ENCODE results near the gene PAK5. TPM values are rescaled to one million over a fixed set of nuclear protein-coding genes. Genes with fewer than 3 reads are reported as not detected.

The PAK5 gene
- total RNA-seq, 2 experiments from 2014 or later = not detected

DNA sequence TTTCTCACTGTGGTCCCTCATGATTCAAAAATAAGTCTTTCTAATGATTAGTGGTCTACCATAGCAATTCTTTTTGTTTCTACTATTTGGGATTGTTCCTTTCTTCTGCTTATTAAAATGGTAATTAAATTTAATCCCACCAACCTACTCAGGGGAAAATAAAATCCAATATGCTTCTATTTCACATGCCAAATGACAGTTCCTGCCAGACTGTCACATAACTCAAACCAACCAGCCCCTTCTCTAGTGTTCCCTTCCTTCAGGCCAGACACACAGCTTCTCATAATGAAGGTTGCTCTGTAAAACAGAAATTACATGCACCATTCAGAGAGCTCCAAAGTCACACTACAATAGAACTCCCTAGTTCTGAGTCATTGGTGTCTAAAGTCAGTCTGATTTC is 23.2 kb downstream of the PAK5 start:
- H3K4me1 ChIP-seq (ENCODE audit: insufficient read depth, low read length) = no peaks in the 10 kb centered on the region
- Mint-ChIP-seq H3K27me3 (no peaks in the 10 kb centered on the region), H3K36me3 (ENCODE audit: low read depth) (no peaks in the 10 kb centered on the region), H3K9me3 (no peaks in the 10 kb centered on the region), H3K27ac (no peak overlapping the region), H3K4me3 (no peak overlapping the region), H3K4me1 (ENCODE audit: low read depth) (no peaks in the 10 kb centered on the region)
- ATAC-seq (ENCODE audit: poor library complexity) = no peak
- POLR2A ChIA-PET = no interaction called here
- no peak for DNase-seq
- no peak overlapping the region for H3K27ac ChIP-seq (ENCODE audit: low read depth in 1 of 2, low read length in 2 of 2)
- no peaks in the 10 kb centered on the region for H3K36me3 ChIP-seq (ENCODE audit: insufficient read depth, low read length)
- no peaks in the 10 kb centered on the region for H3K9me3 ChIP-seq (ENCODE audit: control insufficient read depth in 1 of 2, insufficient read depth in 1 of 2, low read length in 2 of 2)
- TF ChIP-seq, protein P1, sequence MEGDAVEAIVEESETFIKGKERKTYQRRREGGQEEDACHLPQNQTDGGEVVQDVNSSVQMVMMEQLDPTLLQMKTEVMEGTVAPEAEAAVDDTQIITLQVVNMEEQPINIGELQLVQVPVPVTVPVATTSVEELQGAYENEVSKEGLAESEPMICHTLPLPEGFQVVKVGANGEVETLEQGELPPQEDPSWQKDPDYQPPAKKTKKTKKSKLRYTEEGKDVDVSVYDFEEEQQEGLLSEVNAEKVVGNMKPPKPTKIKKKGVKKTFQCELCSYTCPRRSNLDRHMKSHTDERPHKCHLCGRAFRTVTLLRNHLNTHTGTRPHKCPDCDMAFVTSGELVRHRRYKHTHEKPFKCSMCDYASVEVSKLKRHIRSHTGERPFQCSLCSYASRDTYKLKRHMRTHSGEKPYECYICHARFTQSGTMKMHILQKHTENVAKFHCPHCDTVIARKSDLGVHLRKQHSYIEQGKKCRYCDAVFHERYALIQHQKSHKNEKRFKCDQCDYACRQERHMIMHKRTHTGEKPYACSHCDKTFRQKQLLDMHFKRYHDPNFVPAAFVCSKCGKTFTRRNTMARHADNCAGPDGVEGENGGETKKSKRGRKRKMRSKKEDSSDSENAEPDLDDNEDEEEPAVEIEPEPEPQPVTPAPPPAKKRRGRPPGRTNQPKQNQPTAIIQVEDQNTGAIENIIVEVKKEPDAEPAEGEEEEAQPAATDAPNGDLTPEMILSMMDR (IDR thresholded peaks at IDR 0.05) = no peak
- intact Hi-C loops (cut with DNase I, micrococcal nuclease) = no loop called here
- H3K27me3 ChIP-seq (ENCODE audit: control insufficient read depth in 1 of 2, insufficient read depth in 2 of 2, low read length in 2 of 2) = no peaks in the 10 kb centered on the region
- H3K4me3 ChIP-seq (ENCODE audit: low read length) = no peak overlapping the region
- CTCF ChIA-PET = no interaction called here

GRCh38 chr20:9810738-9811137 is 28.1 kb downstream of the PAK5 start:
- Histone ChIP-seq H3K9me3 (ENCODE audit: control insufficient read depth in 1 of 2, insufficient read depth in 1 of 2, low read length in 2 of 2) (peaks cover 0 to 5% of the 10 kb centered on the region in 2 experiments), H3K4me3 (ENCODE audit: low read length) (no peak overlapping the region), H3K4me1 (ENCODE audit: insufficient read depth, low read length) (no peaks in the 10 kb centered on the region), H3K36me3 (ENCODE audit: insufficient read depth, low read length) (no peaks in the 10 kb centered on the region), H3K27me3 (ENCODE audit: control insufficient read depth in 1 of 2, insufficient read depth in 2 of 2, low read length in 2 of 2) (no peaks in the 10 kb centered on the region), H3K27ac (ENCODE audit: low read depth in 1 of 2, low read length in 2 of 2) (no peak overlapping the region)
- ChIA-PET CTCF (no interaction called here), POLR2A (no interaction called here)
- Mint-ChIP-seq H3K36me3 (ENCODE audit: low read depth) (no peaks in the 10 kb centered on the region), H3K9me3 (peaks cover 2% of the 10 kb centered on the region), H3K27ac (no peak overlapping the region), H3K4me3 (no peak overlapping the region), H3K27me3 (no peaks in the 10 kb centered on the region), H3K4me1 (ENCODE audit: low read depth) (no peaks in the 10 kb centered on the region)
- ATAC-seq (ENCODE audit: poor library complexity) (no peak), DNase-seq (no peak)
- TF ChIP-seq, protein P1 (IDR thresholded peaks at IDR 0.05) = no peak
- intact Hi-C loops (cut with DNase I, micrococcal nuclease) = no loop called here

- intact Hi-C loops (cut with DNase I, micrococcal nuclease) = no loop called here
- ATAC-seq (ENCODE audit: poor library complexity) (no peak), DNase-seq (no peak)
- H3K9me3 ChIP-seq (ENCODE audit: control insufficient read depth in 1 of 2, insufficient read depth in 1 of 2, low read length in 2 of 2) = peaks cover 0 to 5% of the 10 kb centered on the region in 2 experiments
- H3K4me3 ChIP-seq (ENCODE audit: low read length) = no peak overlapping the region
- POLR2A ChIA-PET = interaction anchor here (0.6 kb wide), 2 partner anchors 103 to 737 kb away, joined by 3 to 6 read pairs; no protein-coding TSS in a partner anchor
- H3K4me1 Mint-ChIP-seq (ENCODE audit: low read depth) = no peaks in the 10 kb centered on the region
- no peaks in the 10 kb centered on the region for H3K27me3 Mint-ChIP-seq
- H3K36me3 ChIP-seq (ENCODE audit: insufficient read depth, low read length) = no peaks in the 10 kb centered on the region
- no peak overlapping the region for H3K27ac Mint-ChIP-seq
- TF ChIP-seq, protein P1 (IDR thresholded peaks at IDR 0.05) = no peak
- H3K36me3 Mint-ChIP-seq (ENCODE audit: low read depth) = no peaks in the 10 kb centered on the region
- no peaks in the 10 kb centered on the region for H3K4me1 ChIP-seq (ENCODE audit: insufficient read depth, low read length)
- no peak overlapping the region for H3K4me3 Mint-ChIP-seq
- peaks cover 2% of the 10 kb centered on the region for H3K9me3 Mint-ChIP-seq
- H3K27me3 ChIP-seq (ENCODE audit: control insufficient read depth in 1 of 2, insufficient read depth in 2 of 2, low read length in 2 of 2) = no peaks in the 10 kb centered on the region
- CTCF ChIA-PET = no interaction called here
- H3K27ac ChIP-seq (ENCODE audit: low read depth in 1 of 2, low read length in 2 of 2) = no peak overlapping the region
Observed at GRCh38 chr20:9809271-9809670, 29.6 kb downstream of the PAK5 start.

Data from CD4-positive, alpha-beta T cell (primary cell).